HG03575 (cell line): ENCODE measurements around the gene DEFB123.

Source experiments
- ATAC-seq: cut with Tn5 transposase; IDR thresholded peaks from one replicate; pipeline ENCODE4 v1.9.1; 2021; ENCODE audit not compliant: unreplicated experiment, insufficient number of reproducible peaks, low FRiP score; ENCODE audit errors: extremely low read depth

DEFB123 gene

DNA sequence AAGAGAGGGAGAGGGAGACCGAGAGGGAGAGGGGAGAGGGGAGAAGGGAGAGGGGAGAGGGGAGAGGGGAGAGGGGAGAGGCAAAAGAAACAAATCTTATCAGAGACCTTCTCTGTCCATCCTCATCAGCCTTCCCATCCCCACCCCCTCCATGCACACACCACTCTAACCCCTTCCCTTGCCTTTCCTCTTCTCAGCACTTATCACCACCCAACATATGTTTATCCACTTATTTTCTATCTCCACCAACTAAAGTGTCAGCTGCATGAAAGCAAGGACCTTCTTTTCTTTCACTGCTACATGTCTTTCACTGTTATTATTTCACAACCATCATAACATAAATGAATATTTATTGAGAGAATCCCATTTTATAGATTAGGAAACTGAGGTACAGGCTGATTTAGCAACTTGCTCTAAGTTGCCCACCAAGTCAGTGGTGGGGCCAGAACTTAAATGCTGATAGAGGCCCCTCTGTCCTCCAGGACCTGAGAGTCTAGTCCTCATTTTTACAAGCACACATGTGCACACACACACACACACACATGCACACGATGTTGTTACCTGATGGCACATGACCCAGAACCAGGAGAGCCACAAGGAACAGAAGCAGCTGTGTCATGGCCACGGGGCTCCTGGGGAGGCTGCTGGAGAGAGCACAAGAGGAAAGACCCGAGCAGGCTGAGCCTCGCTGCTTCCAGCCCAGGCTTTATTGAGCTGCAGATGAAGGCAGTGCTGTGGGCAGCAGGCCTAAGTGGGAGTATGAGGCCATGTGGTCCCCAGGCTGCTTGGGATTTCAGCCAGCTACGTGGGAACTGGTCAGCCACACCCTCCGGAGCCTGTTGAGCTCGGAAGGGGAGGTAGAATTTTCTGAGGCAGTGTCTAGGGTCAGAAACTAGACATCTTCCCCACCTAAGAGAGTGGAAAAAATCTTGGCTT, 32.2 kb downstream of the DEFB123 start:
- ATAC-seq: no peak

DNA sequence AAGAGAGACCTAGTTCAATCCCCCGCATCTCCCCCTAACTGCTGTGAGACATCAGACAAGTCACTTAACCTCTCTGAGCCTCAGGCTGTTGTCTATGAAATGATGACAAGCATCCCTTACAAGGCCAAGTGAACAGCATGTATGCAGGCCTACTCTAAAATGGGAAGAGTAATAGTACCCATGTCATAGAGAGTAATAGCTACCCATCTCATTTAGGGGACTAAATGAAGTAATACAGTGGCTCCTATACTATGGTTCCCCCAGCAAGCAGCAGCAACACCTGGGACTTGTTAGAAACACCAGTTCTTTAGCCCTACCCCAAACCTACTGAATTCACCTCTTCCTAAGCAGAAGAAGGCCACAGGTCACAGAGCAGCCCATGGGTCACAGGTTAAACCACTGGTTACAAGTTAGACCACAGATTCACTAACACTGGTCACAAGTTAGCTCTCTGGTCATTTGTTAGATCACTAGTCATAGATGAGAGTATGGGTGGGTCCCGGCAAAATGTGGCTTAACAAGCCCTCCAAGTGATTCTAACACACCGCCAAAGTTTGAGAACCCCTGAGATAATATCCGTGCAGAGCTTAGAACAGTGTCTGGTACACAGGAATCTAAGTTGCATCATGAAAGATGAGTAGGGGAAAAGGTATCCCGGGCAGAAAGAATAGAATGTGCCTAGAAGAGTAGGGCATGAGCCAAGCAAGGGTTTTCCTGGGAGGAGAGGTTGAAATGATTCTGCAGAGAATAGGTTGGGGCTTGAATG, 33.1 kb downstream of the DEFB123 start:
- no peak for ATAC-seq

DNA sequence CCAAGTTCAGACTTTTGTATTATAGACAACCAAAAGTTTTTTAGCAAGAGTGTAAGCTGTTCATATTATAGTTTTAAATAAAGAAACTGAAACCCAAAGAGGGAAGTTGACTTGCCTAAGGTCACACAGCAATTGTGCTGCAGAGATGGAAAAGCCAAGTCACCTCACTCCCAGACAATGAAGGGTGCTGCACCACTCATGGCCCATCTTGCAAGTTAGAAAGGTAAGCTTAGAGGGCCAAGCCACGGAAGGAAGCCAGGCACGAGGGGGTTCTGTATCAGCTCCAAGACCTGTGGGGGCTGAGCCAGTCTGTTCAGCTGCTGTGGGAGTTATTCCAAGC, 33.6 kb downstream of the DEFB123 start:
- no peak for ATAC-seq

- ATAC-seq: no peak
Measured at GRCh38 chr20:31474758-31475427, 34.5 kb downstream of the DEFB123 start, which contains the start of the genes DEFB124 and REM1. DEFB124 (minus strand) TSS chr20:31475127; CDS start chr20:31473013, 2,114 bp downstream. REM1 (plus strand) TSS chr20:31475288; CDS start chr20:31476446, 1,158 bp downstream.

GRCh38 chr20:31475472-31476293, 35.3 kb downstream of the DEFB123 start:
- no peak for ATAC-seq

GRCh38 chr20:31476294-31476585, 35.8 kb downstream of the DEFB123 start:
- ATAC-seq: no peak

DNA sequence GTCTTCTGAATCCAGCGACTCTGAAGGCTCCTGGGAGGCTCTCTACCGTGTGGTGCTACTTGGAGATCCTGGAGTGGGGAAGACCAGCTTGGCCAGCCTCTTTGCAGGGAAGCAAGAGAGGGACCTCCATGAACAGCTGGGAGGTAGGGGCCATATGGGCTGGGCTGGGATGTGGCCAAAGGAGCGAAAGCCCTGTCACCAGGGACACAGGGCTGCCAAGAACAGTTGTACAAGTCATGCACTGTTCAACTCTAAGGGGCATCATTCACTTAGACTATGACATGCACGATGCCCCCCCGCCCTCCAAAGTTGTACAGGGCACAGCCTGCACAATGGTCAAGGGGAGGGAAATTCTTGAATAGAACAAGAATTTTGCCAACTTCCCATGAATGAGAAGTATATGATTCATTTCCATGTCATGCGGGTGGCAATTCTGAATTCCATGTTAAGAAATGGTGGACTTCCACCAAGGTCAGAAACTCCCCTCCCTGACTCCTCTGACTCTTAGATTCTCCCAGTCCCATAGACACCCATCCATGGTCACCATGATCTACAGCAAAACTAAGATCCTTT, 36.3 kb downstream of the DEFB123 start:
- ATAC-seq: no peak

DNA sequence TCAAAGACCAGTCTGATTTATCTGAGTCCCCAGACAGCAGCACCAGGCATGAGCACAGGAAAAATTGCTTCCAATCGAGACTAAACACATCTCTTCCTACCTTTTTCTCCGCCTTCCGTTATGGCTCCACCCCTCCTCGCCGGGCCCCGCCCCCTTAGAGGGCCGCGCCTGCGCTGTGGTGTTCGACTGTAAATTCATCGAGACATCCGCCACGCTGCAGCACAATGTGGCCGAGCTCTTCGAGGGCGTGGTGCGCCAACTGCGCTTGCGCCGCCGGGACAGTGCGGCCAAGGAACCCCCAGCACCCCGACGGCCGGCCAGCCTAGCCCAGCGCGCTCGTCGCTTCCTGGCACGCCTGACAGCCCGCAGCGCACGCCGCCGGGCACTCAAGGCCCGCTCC, 43.6 kb downstream of the DEFB123 start:
- no peak for ATAC-seq

DNA sequence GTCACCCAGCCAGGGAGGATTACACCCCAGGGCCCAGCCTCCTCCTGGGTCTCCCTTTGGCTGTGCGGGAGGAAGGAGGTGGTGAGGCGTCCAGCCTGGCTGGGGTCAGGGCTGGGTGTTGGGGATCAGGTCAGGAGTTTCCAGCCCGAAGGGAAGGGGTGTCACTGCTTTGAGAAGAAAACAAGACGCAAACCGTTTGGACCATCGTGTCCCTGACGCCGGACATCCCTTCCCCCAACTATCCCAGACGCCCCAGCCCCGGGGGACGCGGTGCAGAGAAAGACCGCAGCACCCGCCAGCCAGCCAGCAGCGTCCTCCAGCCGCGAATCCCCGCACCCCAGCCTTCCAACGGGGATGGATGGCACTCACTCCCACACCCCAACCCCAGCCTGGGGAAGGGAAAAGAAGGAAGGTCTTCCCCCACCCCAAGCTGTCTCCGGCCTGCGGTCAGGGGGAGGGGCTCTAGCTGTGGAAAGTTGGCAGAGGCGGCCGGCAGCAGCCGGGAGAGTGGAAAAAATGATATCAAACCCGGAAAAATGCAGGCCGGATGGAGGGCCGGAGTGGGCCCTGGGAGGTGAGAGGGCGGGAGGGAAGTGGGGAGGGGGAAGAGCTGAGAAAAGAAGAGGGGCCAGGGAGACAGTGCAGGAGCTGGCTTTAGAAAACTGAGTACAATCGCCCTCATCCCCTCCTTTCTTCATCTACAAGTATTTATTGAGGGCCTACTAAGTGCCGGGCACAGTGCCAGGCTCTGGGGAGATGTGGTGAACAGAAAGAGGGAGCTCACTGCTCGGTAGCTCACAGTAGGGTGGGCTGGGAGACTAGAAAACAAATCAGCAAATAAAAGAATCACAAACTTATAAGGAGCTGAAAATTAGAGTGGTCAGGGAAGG, 45.3 kb downstream of the DEFB123 start:
- no peak for ATAC-seq

DNA sequence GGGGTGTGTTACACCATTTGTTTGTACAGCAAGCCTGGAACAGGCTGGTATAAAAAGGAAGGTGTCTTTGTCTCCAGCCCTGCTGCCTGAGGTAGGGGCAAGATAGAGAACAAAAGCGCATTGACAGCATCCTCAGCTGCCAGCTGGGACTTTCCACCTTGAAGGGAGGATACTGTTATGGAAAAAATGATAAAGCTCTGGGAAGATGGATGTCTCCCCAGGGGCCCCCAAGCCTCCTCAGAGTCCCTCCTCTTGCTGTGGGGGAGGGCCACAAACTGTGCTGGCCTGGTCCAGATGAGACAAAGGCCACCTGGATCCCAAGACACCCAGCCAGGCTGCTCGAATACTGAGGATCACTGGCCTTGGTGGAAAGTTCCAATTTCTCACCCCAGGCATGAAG, 47.7 kb downstream of the DEFB123 start:
- no peak for ATAC-seq

GRCh38 chr20:31489152-31489551, 48.7 kb downstream of the DEFB123 start:
- no peak for ATAC-seq

DNA sequence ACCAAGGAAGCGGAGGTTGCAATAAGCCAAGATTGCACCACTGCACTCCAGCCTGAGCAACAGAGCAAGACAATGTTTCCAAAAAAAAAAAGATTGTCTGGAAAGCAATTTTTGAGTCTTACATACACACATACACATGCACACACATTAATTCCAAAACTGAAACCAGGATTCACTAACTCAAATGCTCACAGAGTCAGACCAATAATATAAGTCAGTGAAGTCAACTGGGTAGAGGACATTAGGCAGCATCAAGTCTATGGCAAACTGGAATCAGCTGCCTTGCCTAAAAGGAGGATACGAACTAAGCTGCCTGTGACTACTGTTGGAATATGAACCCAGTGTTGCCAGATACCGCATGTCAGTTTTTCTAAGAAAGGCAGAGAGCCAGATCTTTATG, 50.3 kb downstream of the DEFB123 start:
- no peak for ATAC-seq

DNA sequence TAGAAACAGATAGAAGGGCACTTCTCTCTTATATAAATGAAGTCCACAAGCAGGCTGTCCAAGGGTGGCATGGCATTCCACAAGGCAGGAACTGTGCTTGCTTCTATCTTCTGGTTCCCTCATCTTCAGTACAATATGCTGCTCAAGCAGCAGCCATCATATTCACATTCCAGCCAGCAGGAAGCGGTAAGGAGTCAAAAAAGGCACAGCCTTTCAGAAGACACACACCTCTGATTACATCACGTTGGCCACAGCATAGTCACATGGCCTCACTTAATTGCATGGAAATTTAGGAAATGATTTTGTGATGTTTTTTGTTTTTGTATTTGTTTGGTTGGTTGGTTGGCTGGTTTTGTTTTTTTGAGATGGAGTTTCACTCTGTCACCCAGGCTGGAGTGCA, 53.7 kb downstream of the DEFB123 start:
- no peak for ATAC-seq

GRCh38 chr20:31496761-31497295, 56.4 kb downstream of the DEFB123 start:
- no peak for ATAC-seq

DNA sequence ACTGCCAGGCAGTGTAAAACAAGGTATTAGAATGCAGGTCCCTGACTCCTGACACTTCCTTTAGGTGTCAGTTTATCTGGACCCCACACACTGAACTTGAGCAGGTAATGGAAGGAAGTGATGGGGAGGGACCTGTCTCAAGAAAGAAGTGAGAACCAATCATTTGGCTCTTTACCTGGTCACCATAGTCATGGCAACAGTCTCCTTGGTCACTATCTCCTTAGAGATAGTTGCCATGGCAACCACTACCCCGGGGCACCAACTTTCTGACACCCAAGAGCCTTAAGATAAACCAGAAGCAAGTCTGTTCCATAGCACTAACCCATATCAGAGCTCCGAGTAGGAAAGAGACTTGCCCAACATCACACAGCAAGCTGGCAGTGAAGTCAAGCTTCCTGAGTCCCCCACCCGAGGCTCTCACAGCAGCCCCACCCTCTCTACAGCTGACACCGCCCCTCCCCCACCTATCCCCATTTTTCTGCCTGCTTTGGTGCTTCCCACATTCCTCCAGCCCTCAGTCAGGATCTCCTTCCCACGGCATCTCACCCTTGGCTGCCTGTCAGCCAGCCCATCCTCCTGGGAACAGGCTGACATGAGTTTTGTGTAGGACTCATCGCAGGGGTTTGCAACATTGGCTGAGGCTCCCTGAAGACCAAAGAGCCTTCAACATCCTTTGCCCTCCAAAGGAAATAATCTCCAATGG, 57.6 kb downstream of the DEFB123 start:
- ATAC-seq: no peak
